ENCODE data around the gene HEG1.
A peak's percentile ranks its signal among the peaks of the same experiment; 100 is the strongest.

GRCh38 chr3:125054449-125055329 is 1.1 kb downstream of the HEG1 start:
- peak in 1 of 5 experiments; percentile 25 for TF ChIP-seq CTCF (IDR thresholded peaks at IDR 0.05 in 4 of 5, conservative IDR thresholded peaks at IDR 0.05 in 1 of 5)
- TF ChIP-seq POLR2A (IDR thresholded peaks at IDR 0.05): peak; percentile 29 to 59

All from gastrocnemius medialis (tissue), 4 donors.